ENCODE results near the gene MAP4K2. TPM values are rescaled to one million over a fixed set of nuclear protein-coding genes. Genes with fewer than 3 reads are reported as not detected.

MAP4K2 gene
- total and polyA plus RNA-seq, 2 experiments from 2014 or later, result 16.1 to 35.9 TPM

DNA sequence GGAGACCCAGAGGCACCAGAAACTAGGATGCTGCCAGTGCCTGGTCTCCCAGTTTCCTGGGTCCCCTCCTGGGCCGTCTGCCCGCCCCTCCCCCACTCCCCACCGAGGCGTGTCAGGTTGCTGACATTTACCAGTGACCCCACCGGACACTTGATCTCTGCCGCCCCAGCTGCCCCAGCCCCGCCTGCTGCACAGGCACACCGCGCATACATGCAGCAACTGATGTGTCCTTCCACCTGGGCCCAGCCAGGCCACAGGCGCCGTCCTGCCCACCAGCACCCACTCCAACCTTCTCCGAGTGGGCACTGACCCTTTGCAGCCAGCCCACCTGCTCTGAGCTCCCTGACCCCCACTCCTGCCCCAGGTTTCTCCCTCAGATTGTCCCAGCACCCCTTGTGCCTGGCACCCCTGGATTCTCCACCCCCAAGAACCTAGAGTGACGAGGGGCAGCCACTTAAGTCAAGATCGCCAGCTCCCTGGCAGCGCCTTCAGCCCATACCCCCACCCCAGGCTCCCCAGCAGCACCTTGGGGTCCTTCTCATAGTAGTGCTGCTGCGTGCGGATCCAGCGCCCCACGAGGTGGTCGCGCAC, 43.8 kb downstream of the MAP4K2 start:
- Histone ChIP-seq H3K27me3 (no peaks in the 10 kb centered on the region), H3K4me1 (ENCODE audit: low read depth) (peaks cover 42% of the 10 kb centered on the region), H3K27ac (peak overlapping the region; percentile 90), H3K9me3 (ENCODE audit: low read depth) (no peaks in the 10 kb centered on the region), H3K36me3 (peaks cover 5% of the 10 kb centered on the region), H3K4me3 (peak overlapping the region; percentile 25)
- TF ChIP-seq, protein P1, sequence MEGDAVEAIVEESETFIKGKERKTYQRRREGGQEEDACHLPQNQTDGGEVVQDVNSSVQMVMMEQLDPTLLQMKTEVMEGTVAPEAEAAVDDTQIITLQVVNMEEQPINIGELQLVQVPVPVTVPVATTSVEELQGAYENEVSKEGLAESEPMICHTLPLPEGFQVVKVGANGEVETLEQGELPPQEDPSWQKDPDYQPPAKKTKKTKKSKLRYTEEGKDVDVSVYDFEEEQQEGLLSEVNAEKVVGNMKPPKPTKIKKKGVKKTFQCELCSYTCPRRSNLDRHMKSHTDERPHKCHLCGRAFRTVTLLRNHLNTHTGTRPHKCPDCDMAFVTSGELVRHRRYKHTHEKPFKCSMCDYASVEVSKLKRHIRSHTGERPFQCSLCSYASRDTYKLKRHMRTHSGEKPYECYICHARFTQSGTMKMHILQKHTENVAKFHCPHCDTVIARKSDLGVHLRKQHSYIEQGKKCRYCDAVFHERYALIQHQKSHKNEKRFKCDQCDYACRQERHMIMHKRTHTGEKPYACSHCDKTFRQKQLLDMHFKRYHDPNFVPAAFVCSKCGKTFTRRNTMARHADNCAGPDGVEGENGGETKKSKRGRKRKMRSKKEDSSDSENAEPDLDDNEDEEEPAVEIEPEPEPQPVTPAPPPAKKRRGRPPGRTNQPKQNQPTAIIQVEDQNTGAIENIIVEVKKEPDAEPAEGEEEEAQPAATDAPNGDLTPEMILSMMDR (IDR thresholded peaks at IDR 0.05; ENCODE audit: low read depth, low read length), result no peak
- DNase-seq (ENCODE audit: low read depth in 1 of 2, low spot score in 1 of 2), result peak in 1 of 2 donors; percentile 85

DNA sequence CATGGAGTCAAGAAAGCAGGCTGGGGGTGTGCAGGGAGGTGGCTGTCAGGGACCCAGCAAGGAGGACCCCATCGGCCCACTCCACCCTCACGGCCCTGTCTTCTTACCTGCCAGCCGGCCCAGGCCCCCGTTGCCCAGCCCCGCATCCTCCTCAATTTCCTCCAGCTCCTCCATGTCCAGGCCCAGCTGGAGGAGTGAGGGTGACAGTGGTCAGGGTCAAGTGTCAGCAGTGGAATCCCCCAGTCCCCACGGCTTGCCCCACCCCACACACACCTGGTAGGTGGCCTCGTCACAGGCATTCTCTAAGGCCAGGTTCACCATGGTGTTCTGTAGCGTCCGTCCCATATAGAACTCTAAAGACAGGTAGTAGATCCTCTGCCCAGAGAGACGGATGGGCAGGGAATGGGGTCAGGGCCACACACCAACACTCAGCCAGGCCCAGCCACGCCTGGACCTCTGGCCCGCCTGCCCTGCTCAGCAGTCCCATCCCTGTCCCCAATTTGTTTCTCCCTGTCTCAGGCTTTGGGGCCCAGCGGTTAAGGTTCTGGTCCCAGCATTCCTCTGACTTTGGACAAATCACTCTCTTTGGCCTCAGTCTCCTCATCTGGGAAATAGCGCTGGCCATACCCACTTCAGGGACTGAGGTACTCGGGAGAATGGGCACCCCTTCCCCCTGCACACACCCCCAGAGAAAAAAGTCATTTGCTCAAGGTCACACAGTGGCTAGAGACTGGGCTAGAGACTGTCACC, 44.5 kb downstream of the MAP4K2 start:
- no peak for DNase-seq (ENCODE audit: low read depth in 1 of 2, low spot score in 1 of 2)
- H3K4me3 ChIP-seq, result peak overlapping the region; percentile 25
- no peaks in the 10 kb centered on the region for H3K27me3 ChIP-seq
- H3K4me1 ChIP-seq (ENCODE audit: low read depth), result peaks cover 35% of the 10 kb centered on the region
- H3K27ac ChIP-seq, result peak overlapping the region; percentile 90
- TF ChIP-seq, protein P1 (IDR thresholded peaks at IDR 0.05; ENCODE audit: low read depth, low read length), result no peak
- H3K9me3 ChIP-seq (ENCODE audit: low read depth), result no peaks in the 10 kb centered on the region
- peaks cover 5% of the 10 kb centered on the region for H3K36me3 ChIP-seq

DNA sequence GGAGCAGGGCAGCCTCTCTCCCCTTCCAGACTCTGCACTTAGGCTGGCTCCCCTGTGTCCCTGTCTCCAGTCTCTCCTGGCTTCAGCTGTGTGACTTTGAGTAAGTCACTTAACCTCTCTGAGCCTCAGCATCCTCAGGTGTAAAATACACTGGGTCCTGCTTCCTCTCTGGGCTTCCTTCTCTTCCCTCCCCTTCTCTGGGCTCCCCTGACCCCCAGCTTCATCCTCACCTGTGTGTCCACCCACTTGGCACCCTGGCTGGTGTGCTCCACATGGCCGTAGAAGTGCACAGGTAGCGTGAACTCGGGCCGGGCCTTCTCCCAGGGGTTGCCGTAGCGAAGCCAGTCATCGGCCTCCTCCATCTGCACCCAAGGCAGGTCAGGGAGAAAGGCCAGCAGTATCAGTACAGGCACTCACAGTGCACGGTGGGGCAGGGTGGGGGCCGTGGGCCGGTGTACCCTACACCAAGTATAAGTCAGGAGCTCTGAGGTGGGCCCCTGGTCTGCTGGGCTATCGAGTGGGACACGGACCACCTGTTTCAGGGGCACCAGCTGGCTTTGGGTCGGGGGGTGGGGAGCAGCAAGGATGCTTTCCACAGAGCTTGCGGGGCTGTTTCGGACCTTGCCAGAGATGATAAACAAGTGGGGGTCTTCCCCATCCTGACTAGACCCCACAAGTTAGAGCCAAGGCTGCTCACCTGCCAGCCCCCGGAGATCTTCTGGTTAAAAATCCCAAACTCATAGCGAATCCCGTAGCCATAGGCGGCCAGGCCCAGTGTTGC, 45.3 kb downstream of the MAP4K2 start:
- H3K27me3 ChIP-seq, result no peaks in the 10 kb centered on the region
- TF ChIP-seq, protein P1 (IDR thresholded peaks at IDR 0.05; ENCODE audit: low read depth, low read length), result no peak
- peaks cover 10% of the 10 kb centered on the region for H3K36me3 ChIP-seq
- H3K4me1 ChIP-seq (ENCODE audit: low read depth), result peaks cover 27% of the 10 kb centered on the region
- no peaks in the 10 kb centered on the region for H3K9me3 ChIP-seq (ENCODE audit: low read depth)
- peak overlapping the region; percentile 90 for H3K27ac ChIP-seq
- no peak for DNase-seq (ENCODE audit: low read depth in 1 of 2, low spot score in 1 of 2)
- no peak overlapping the region for H3K4me3 ChIP-seq

DNA sequence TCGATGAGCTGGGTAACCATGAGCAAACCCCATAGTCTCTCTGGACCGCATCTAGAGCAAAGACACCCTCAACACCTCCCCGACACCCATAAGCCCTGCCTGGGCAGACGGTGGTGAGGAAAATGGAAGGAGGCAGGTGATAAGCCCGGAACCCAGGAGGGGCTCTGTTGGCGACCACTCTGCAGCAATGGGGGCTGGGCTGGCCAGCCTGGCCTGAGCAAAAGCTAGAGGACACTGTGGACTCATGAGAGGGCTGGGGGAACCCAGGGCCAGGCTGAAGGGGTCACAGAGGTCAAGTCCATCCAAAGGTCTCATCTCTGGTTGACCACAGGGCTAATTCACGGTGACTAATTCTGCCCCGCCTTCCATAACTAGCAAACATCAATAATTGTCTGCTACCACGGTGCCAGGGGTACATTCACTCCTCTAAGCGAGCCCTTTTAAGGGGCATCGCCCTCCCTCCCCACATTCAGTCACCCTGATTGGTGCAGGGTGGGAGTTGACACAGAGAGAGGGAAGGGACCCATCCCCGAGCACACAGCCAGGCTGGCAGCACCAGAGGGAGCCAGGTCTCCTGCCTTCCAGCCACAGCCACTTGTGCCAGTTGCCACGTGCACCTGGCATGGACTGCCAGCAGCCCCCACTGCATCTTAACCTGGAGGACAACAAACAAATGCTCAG, 47.2 kb downstream of the MAP4K2 start:
- no peak overlapping the region for H3K27ac ChIP-seq
- H3K9me3 ChIP-seq (ENCODE audit: low read depth), result no peaks in the 10 kb centered on the region
- DNase-seq (ENCODE audit: low read depth in 1 of 2, low spot score in 1 of 2), result no peak
- TF ChIP-seq, protein P1 (IDR thresholded peaks at IDR 0.05; ENCODE audit: low read depth, low read length), result no peak
- peaks cover 22% of the 10 kb centered on the region for H3K36me3 ChIP-seq
- H3K27me3 ChIP-seq, result no peaks in the 10 kb centered on the region
- H3K4me3 ChIP-seq, result no peak overlapping the region
- H3K4me1 ChIP-seq (ENCODE audit: low read depth), result peaks cover 19% of the 10 kb centered on the region

DNA sequence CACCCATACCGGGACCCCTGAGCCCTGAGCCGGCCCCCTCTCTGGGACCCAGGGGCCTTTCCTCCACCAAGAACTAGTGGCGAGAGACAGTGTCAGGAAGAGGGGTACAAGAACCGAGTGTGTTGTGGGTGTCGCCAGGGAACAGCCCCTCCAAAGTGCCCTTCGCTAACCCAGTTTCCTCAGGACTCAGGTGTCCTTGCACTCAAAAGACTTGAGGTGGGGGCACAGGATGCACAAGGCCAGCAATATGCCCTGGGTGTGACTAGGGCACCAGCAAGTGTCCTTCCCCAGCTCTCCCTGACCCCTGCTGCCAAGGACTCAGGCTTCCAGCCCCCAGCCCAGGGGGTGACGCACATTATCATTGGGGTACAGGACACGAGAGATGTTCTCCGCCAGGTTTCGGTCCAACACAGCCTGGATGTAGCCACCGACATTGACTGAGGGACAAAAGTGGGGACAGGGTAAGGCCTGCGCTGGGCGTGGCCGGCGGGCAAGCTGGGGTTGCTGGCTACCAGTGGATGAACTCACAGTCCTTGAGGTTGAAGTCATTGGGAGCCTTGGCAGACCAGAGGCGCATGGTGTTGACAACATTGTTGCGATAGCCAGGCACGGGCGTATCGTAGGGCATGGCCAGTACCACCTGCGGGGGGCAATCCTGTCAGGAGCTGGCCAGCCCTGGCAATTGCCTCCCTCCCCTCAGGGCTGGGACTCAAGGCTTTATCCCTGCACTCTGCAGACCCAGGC, 47.9 kb downstream of the MAP4K2 start:
- Histone ChIP-seq H3K4me3 (no peak overlapping the region), H3K27me3 (no peaks in the 10 kb centered on the region), H3K27ac (no peak overlapping the region), H3K36me3 (peaks cover 28% of the 10 kb centered on the region), H3K4me1 (ENCODE audit: low read depth) (peaks cover 12% of the 10 kb centered on the region), H3K9me3 (ENCODE audit: low read depth) (no peaks in the 10 kb centered on the region)
- TF ChIP-seq, protein P1 (IDR thresholded peaks at IDR 0.05; ENCODE audit: low read depth, low read length), result no peak
- DNase-seq (ENCODE audit: low read depth in 1 of 2, low spot score in 1 of 2), result no peak
